DMS153 treated with DMSO at 0.1 percent for 48 hours (cell line): Measurements from ENCODE around the gene GPX4.

Experiments used
- DNase-seq: peaks from one replicate; lab custom pipeline; 2025; ENCODE audit not compliant: unreplicated experiment; lab: John Stamatoyannopoulos, UW

The GPX4 gene

DNA sequence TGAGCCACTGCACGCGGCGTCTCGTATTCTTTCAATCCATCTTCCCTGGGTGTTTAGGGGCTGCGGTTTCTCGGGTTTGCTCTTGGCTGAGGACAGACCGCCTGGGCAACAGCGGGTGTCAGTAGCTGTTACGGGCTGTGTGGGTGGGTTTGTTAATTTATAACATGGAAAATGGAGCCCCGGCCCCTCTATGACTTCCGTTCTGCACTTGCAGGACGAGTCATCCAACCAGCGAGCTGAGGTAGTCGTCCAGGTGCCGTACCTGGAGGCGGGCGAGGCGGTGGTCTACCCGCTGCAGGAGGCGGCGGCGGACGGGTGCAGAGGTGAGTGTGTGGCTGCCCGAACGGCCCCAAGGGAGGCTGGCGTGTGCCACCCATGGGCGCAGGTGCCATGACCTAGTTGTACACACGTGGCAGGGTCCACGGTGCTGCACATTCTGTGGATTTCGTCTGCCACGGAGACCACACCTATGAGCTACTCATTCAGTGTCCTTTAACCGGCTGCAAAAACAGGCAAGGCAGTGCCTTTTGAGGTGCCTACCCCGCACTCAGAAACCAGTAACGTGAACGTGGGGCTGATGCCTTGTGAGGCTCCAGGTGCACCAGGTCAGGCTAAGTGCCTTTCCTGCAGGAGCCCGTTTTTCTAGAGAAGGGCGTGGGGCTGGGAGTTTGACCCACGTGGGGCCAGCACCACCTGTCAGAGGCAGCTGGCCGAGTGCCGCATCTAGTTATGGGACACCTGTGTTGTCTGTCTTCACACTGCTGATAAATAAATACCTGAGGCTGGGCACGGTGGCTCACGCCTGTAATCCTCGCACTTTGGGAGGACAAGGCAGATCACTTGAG is 19.5 kb upstream of the GPX4 start:
- DNase-seq = no peak

DNA sequence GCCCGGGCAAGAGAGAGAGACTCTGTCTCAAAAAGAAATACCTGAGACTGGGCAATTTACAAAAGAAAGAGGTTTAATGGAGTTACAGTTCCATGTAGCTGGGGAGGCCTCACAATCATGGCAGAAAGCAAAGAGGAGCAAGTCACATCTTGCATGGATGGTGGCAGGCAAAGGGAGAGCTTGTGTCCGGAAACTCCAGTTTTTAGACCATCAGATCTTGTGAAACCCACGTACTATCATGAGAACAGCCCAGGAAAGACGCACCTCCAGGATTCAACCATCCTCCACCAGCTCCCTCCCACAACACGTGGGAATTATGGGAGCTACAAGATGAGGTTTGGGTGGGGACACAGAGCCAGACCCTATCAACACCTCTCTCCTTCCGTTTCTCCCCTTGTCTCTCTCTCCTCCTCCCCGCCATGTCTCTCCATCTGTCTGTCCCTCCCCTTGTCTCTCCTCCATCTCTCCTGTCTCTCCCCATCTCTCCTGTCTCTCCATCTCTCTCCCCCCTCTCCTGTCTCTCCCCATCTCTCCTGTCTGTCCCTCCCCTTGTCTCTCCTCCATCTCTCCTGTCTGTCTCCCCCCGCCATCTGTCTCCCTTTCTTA is 18.6 kb upstream of the GPX4 start:
- DNase-seq = no peak

DNA sequence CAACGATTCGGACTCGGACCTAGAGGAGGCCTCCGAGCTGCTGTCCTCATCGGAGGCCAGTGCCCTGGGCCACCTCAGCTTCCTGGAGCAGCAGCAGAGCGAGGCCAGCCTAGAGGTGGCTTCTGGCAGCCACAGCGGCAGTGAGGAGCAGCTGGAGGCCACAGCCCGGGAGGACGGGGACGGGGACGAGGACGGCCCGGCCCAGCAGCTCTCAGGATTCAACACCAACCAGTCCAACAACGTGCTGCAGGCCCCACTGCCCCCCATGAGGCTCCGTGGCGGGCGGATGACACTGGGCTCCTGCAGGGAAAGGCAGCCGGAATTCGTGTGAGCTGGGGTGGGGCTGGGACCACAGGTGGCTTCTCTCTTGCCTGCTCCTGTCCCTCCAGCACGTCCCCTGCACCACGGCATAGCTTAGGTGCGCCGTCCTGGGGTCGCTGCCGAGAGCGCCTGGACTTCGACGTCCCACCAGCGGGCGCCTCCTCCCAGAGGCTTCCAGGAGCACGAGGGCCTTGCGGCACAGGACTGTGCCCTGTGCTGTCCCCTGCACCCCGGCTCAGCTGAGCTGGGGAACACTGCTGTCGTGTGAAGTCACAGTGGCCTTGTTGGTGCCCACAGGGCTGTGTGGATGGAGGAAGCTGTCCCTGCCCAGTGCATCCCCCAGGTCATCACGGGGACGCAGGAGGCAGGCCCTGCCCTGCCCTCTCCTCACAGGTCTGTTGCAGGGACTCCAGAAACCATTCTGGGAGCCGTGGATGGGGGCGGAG is 17.9 kb upstream of the GPX4 start:
- no peak for DNase-seq

DNA sequence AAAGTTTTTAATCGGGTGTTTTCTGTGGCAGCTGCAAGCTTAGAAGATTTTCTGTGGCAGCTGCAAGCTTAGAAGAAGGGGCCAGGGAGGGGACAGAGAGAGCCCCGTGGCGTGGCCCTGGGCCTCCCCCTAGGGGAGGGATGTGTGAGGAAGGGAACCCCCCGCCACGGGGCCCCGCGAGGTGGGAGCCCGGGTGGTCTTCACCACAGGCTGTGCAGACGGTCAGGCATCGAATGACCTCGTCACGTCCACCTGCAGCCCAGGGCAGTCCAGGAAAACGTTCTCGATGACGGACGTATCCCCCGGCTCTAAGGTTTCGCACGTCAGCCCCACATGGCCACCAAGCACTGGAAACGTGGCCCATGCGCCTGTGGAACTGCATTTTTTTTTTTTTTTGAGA is 17.2 kb upstream of the GPX4 start:
- no peak for DNase-seq

DNA sequence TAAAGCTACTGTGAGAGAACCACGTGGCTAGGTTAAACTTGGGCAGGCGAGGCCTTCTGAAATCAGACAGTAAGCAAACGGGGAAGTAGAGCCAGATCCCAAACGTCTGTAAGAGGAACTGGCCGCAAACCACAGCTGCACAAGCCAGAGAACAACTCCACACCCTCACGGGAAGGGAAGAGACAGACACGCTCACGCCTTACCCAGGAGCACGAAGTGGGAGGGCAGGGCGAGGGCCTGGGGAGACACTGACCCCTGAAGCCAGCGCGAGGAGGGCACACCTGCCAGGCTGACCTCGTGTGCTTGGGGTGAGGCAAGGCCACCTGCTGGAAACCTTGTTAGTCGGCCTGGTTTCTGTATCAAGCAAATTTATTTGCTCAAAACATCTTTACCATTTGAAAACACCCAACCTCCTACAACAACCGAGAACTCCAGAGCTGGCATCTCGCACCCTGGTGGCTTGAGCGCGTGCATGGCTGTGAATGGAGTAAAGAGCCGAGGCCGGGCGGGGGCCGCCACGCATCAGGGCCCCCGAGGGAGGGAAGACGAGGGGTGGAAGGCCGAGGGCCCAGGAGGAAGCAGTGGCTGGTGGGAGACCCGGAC is 15.9 kb upstream of the GPX4 start:
- DNase-seq = no peak

DNA sequence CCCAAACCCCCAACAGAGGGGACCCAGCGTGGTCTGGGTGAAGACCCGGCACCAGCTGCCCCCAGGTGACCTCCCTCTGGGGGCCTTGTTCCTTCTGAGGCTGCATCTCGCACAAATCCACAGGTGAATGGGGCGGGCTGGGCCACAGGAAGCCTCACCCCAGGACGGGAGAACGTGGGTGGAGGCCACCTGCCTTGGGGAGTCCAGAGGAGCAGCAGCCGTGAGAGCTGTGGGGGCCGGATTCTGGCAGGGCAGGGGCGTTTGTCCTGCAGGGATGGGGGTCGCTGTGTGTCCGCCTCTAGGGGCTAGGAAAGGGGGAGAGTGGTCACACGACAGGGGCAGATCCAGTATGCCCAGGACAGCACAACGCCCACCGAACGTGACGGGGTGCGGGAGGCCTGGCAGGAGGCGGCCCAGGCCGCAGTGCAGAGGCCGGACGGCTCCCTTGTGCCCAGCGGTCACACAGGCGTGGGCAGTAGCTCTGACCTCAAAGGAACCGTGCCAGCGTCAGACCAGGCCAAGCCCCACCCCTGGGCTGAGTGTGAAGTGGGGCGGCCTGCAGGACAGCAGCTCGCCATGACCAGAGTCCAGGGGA is 15.3 kb upstream of the GPX4 start:
- DNase-seq = no peak

DNA sequence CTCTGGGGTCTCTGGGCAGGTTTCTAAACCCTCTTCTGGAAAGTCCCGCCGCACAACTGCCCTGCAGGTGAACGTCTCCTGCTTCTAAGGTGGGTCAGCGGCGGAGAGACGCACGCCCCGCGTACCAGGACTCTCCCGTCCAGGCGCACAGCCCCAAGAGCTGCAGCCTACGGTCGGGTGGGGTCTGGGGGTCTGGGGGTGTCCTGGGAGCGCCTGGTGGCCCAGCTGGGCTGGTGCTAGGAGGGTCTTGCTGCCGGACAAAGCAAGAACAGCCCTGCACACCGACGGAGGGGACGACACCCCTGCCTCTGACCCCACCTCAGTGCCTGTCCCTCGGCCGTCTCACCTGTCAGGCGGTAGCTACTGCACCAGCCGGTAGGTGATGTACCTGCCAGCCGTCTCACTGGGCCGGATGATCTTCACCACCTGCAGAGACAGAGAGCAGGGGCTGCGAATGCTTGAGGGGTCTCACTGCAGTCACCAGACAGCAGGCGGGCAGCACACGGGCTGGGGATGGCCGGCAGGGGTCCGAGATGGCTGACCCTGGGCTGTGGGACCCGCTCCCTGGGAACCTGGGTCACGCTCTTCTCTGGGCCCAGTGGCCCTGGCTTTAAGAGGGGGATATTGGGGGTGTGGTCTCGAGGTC is 14.5 kb upstream of the GPX4 start:
- no peak for DNase-seq

DNA sequence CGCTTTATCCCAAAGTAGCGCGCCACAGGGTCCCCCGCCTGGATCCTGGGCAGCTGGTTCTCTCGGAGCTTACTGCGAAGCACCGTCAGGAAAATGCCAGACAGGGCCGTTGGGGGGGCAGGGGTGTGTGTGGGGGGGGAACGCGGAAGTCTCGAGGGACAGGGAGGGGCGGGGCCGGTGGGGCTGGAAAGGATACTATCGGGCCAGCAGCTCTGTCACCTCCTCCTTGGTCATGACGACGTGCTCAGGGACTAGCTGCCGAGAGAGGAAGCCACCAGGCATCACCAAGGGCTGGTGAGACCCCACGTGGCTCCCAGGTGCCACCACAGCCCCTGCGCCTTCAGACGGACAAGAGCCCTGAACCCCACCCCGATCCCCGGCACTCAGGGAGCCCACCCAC is 13.9 kb upstream of the GPX4 start:
- DNase-seq = no peak

DNA sequence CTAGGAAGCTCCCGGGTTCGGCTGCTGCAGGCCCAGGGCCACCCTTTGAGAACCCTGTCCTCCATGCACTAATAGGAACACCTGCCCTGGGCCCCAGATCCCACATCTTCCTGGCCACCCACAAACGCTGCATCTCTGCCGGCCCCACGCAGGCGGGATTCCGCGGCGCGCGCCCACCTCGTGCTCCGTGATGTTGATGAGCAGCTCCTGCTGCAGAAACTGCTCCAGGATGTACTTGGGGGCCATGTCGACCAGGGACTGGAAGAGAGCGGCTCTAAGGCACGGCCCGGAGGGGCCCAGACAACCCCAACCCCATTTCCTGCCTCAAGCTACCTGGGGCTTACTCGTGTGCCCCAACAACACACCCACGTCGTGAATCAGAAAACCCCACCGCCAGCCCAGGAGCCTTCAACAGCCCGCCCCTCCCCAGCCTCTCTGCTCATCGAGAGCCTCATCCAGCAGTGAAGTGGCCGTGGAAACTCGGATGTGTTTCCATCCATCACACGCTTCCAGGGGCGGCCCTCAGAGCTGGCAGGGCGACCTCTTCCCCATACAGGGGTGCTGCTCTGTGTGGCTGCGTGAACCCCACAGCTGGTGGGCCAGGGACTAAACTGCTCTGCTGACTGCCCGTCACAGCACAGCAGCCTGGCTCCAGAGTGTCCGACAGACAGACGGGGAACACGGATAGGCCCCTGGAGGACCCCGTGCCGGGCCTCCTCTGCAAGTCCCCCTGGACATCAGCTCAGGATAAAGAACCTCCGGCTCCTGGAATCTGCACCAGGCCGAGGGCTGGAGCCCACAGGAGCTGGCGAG is 12.9 kb upstream of the GPX4 start:
- DNase-seq = no peak

DNA sequence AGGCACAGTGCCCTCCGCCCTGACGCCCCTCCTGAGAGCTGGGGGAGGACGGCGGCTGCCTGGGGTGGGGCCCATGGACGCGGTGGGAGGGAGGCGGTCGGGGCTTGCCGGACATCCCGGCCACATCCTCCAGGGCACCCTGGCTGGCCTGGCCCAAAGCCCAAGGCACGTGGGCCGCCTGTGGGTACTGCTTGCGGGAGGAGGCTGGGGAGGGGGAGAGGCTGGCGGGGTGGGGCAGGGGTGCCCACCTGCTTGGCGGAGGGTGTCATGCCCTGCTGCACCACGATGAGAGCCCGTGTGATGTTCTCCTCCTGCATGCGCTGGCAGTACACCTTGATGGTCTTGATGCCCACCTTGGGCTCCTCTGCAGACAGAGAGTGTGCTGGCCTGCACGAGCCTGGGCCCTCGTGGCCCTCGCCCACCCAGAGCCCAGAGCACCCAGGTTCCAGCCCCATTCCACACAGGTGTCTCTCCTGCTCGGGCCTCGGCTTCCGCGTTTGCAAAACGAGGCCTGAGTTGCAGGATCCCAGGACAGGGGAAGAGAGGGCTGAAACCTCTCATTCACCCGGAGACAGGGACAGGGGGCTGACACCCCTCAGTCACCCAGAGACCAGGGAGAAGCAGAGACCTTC is 12.1 kb upstream of the GPX4 start:
- no peak for DNase-seq

DNA sequence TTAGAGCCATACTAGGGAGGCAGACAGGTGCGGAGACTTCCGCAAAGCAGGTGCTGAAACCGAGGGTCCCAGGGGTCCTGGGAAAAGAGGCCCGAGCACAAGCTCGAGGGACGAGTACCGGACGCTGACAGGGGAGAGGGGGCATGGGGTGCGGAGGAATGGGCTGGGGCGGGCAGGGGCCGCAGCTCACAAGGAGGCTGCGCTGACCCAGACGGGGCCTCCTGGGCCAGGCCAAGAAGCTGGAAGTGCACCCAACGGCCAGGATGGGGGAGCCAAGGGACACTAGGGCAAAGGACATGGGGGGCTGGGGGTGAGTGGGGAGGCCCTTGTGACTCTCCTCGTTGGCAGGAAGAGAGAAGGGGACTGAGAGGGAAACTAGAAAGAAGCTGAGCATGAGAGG is 10.5 kb upstream of the GPX4 start:
- DNase-seq = no peak

DNA sequence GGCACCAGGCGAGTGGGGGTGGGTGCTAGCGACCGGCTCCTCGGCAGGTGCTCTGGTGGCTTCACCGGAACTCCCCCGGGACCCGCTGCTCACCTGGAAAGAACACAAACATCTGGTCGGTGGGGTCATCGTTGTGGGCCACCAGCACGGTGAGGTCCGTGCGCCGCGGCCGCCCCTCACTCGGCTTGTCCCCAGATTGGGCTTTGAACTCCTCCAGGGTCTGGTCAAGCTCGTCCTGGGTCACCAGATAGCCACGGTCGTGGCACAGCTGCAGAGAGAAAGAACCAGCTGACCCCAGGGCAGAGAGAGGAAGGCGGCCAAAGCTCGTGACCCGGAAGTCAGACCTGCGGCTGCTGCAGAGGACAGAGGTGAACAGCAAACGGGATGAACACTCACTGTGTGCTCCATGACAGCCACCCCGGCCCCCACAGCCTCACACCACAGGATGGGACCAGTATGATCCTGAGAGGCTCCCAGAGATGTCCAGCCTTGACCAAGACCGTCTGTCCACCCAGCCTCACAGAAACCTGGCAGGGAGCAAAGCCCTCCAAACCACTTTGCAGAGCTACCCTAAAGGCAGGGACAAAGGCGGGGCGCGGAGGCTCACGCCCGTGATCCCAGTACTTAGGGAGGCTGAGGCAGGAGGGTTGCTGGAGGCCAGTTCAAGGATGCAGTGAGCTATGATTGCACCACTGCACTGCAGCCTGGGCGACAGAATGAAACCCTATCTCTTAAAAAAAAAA is 9.8 kb upstream of the GPX4 start:
- no peak for DNase-seq

DNA sequence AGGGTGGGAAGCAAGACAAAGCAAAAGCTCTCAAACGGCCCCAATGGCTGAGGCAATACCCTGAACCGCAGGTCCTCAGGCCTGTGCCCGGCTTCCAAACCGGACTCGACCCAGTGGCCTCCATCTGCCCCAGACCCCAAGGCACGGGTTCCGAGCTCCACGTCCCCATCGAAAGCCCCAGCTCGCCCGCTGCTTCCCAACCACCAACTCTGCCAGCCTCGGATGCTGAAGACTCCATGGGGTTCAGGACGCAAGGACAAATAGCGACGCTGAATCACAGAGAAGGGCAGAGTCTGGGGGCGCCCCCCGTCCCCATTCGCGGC is 9.2 kb upstream of the GPX4 start:
- DNase-seq = no peak

DNA sequence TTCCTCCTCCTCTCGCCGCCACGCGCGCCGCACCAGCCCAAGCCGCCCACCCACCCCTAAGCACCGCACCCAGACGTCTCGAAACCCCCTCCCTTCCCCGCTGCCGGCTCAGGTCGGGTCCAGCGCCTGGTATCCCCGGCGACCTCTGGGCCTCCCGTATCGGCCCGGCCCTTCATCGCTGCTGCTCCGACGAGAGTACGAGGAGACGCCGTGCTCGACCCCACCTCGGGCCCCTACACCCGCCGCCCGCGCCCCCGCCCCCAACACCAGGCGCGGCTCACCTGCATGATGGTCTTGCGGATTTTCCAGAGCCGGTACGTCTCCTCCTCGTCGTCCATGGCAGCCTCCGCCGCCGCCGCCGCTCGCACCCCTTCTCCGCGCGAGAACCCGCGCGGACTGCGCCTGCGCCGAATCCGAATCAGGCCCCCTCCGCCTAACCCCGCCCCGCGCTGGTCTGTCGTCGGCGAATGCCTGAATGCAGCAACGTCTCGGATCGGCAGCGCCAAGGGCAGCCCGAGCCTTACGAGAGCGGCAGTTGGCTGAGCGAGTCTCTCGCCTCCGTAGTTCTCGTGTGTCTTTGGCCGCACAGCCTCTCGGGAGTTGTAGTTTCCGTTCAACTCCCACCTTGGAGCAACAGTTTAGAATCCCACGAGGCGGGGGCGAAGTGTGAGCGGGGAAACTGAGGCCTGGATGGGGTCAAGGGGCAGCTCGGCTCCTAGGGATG is 8.7 kb upstream of the GPX4 start, which contains the start of gene POLR2E:
Gene POLR2E (minus strand): TSS at position 398 of the 724 bp plus-strand sequence. CDS start 60 bp downstream, at position 338.
- peak; percentile 33 for DNase-seq

DNA sequence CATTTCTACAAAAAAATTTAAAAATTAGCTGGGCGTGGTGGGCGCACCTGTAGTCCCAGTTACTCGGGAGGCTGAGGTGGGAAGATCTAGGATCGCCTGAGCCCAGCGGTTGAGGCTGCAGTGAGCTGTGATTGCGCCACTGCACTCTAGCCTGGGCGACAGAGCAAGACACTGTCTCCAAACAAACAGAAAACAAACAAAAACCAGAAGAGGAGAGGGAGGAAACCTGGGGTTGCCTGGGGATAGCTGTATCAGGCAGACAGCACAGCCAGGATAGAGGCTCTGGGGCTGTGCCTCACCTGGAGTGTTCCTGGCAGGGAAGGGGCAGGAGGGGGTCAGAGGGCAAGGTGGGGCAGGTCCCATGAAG is 6.0 kb upstream of the GPX4 start:
- DNase-seq = no peak

DNA sequence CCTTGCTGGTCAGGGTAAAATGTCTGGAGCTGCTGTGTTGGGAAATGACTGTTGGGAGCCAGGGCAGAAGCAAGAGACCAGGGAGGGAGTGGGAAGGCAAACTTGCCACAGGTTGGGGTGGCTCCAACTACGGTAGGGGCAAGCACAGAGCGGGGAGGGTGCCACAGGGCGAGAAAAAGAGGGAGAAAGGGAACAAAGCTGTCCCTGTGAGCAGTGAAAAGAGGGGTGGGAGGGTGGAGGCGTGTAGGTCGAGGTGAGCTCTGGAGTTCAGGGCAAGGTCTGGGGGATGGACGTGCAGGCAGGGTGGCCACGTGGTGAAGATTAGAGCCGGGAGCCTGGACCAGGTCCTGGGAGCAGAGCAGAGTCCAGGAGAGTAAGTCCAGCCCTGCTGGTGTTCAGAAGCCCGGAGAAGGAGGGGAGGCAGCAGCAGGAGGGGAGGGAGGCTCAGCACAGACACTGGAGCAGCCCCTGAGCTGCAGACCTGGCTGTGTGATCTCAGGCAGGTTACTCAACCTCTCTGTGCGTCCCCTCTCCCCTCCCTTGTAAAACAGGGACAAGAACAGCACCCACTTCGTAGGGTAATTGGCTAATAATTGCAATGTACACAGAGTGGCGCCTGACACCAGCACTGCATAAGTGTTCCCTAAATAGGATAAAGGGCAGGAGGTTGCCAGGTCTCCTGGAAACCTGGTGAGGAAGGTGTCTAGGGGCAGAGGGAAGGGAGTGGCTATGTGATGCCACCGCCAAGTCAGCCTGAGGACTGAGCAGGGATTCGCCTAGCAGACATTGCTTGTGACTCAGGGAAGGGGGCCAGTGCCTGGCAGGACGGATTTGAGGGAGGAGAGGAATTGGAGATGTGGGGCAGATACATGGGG is 5.4 kb upstream of the GPX4 start:
- DNase-seq = no peak

DNA sequence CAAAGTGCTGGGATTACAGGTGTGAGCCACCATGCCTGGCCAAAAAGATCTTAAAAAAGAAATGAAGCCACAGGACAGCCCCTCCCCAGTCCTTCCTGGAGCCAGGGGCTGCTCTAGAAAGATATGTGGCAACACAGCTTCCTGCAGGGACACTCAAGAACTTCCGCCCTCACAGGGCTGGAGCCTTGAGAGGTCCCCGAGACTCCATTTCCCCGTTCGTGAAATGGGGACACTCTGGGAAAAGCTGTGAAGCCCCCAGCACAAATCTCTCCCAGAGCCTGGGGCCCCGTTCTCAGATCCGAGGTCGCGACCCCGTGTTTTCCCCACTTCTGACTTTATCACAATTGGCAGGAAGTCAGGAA is 2.5 kb upstream of the GPX4 start:
- no peak for DNase-seq
